Loucy (cell line): ENCODE measurements around the gene CIDEB.
A peak's percentile ranks its signal among the peaks of the same experiment; 100 is the strongest.

Experiments used
- H2AFZ ChIP-seq: fragments of 200-600 bp; sonication (generic); 2 replicates; pipeline ENCODE4 v1.6.0; 2016; ENCODE audit warnings: antibody characterized with exemption, mild to moderate bottlenecking, low read length, moderate library complexity
- H3F3A ChIP-seq: fragments of 200-600 bp; 2 replicates; pipeline ENCODE4 v1.6.0; 2016; ENCODE audit warnings: antibody characterized with exemption, low read depth, mild to moderate bottlenecking
- H3K27me3 ChIP-seq: fragments of 200-600 bp; sonication (generic); 2 replicates; pipeline ENCODE4 v1.6.1; 2014; ENCODE audit warnings: low read length, mild to moderate bottlenecking; ENCODE audit not compliant: insufficient read depth, poor library complexity, severe bottlenecking
- H3K36me3 ChIP-seq: fragments of 200-600 bp; sonication (generic); 2 replicates; pipeline ENCODE4 v1.6.1; 2016; ENCODE audit warnings: low read length; ENCODE audit not compliant: insufficient read depth
- H3K4me1 ChIP-seq: fragments of 200-600 bp; sonication (generic); 2 replicates; pipeline ENCODE4 v1.5.1; 2014; ENCODE audit warnings: low read length, mild to moderate bottlenecking; ENCODE audit not compliant: insufficient read depth, poor library complexity, severe bottlenecking
- H3K4me2 ChIP-seq: fragments of 200-600 bp; sonication (generic); 2 replicates; pipeline ENCODE4 v1.6.0; 2014; ENCODE audit warnings: antibody characterized with exemption, low read length, low read depth, mild to moderate bottlenecking; ENCODE audit not compliant: poor library complexity, severe bottlenecking
- H3K4me3 ChIP-seq: fragments of 200-600 bp; sonication (generic); 2 replicates; pipeline ENCODE4 v1.5.1; 2014; ENCODE audit warnings: low read length, mild to moderate bottlenecking, mixed read lengths; ENCODE audit not compliant: poor library complexity, severe bottlenecking
- H3K79me2 ChIP-seq: fragments of 200-600 bp; sonication (generic); 2 replicates; pipeline ENCODE4 v1.6.1; 2014; ENCODE audit warnings: low read length; ENCODE audit not compliant: insufficient read depth
- H3K9ac ChIP-seq: fragments of 200-600 bp; sonication (generic); 2 replicates; pipeline ENCODE4 v1.6.0; 2014; ENCODE audit warnings: mild to moderate bottlenecking, low read depth, low read length, moderate library complexity; ENCODE audit not compliant: poor library complexity, severe bottlenecking
- H3K9me2 ChIP-seq: fragments of 200-600 bp; sonication (generic); replicated peaks from 2 replicates; pipeline ENCODE4 v1.6.1; 2016; ENCODE audit warnings: low read depth, low read length, mixed read lengths
- H3K9me3 ChIP-seq: fragments of 200-600 bp; sonication (generic); 2 replicates; pipeline ENCODE4 v1.6.1; 2014; ENCODE audit warnings: mild to moderate bottlenecking, antibody characterized with exemption, low read length, low read depth; ENCODE audit not compliant: insufficient read depth
- H4K20me1 ChIP-seq: fragments of 200-600 bp; sonication (generic); 2 replicates; pipeline ENCODE4 v1.6.0; 2014; ENCODE audit warnings: antibody characterized with exemption, low read length, mild to moderate bottlenecking; ENCODE audit not compliant: insufficient read depth, poor library complexity, severe bottlenecking
- EZH2phosphoT487 ChIP-seq: fragments of 200-600 bp; IDR thresholded peaks from 2 replicates; pipeline ENCODE4 v1.6.1; 2018; ENCODE audit warnings: antibody characterized with exemption, mild to moderate bottlenecking, moderate library complexity, borderline replicate concordance
- TF ChIP-seq, protein P1 (sequence below): fragments of 200-600 bp; sonication (generic); conservative IDR thresholded peaks from 2 replicates; pipeline ENCODE4 v1.5.1; 2014; ENCODE audit warnings: mild to moderate bottlenecking, antibody characterized with exemption, low read length

Gene CIDEB

DNA sequence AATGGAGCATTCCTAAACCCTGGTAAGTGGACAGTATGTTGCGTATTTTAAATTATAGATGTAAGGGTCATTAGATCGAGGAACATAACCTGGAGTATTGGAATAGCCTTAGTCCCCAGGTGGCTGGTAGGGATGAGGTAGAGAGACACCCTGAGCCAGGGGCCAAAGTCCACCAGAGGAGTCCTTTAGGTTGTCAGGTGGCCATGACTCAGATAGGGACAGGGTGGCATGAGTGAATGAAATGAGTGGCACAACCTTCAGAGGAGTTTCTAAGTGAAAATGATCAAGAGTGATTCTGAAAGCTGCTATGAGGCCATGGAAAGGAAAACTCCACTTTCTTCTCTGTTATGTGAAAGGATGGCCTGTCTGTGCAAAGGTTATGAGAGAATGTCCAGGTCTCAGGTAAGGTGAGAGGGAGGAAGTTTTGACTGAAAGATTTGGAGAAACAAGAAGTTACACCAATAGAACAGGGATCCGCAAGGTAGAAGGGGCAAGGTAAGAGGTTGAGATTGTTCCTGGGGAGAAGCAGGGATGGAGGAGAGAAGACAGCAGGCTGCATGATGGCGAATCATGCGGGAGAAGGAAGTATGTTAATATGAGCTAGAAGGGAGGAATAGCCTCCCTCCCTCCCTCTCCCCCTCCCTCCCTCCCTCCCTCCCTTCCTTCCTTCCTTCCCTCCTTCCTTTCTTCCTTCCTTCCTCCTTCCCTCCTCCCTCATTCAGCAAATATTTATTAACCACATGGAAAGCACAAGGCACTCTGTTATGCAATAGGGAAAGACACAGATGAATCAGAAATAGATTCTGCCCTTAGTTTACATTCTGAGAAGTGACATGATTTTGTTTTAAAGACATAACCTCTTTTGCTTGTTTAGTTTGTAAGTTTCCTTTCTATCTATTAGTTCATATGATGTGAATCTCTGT is 46.0 kb upstream of the CIDEB start:
- Histone ChIP-seq H2AFZ (no peak overlapping the region), H3F3A (no peaks in the 10 kb centered on the region)
- no peak for TF ChIP-seq EZH2phosphoT487
- TF ChIP-seq, protein P1, sequence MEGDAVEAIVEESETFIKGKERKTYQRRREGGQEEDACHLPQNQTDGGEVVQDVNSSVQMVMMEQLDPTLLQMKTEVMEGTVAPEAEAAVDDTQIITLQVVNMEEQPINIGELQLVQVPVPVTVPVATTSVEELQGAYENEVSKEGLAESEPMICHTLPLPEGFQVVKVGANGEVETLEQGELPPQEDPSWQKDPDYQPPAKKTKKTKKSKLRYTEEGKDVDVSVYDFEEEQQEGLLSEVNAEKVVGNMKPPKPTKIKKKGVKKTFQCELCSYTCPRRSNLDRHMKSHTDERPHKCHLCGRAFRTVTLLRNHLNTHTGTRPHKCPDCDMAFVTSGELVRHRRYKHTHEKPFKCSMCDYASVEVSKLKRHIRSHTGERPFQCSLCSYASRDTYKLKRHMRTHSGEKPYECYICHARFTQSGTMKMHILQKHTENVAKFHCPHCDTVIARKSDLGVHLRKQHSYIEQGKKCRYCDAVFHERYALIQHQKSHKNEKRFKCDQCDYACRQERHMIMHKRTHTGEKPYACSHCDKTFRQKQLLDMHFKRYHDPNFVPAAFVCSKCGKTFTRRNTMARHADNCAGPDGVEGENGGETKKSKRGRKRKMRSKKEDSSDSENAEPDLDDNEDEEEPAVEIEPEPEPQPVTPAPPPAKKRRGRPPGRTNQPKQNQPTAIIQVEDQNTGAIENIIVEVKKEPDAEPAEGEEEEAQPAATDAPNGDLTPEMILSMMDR, result no peak

GRCh38 chr14:24351517-24351916 is 43.7 kb upstream of the CIDEB start:
- no peak overlapping the region for H3K9ac ChIP-seq
- H4K20me1 ChIP-seq, result no peaks in the 10 kb centered on the region
- no peaks in the 10 kb centered on the region for H3K79me2 ChIP-seq
- H3K4me3 ChIP-seq, result no peak overlapping the region
- no peaks in the 10 kb centered on the region for H3K9me3 ChIP-seq
- no peaks in the 10 kb centered on the region for H3K4me1 ChIP-seq
- H2AFZ ChIP-seq, result peak overlapping the region; percentile 14; the same call in 1 of the 2 replicates
- TF ChIP-seq, protein P1, result 0 out of 2 replicates have a peak, but pooled peaks have one; percentile 23
- no peak for TF ChIP-seq EZH2phosphoT487
- no peak overlapping the region for H3K4me2 ChIP-seq
- no peaks in the 10 kb centered on the region for H3K9me2 ChIP-seq
- H3K36me3 ChIP-seq, result no peaks in the 10 kb centered on the region
- H3K27me3 ChIP-seq, result no peaks in the 10 kb centered on the region
- no peaks in the 10 kb centered on the region for H3F3A ChIP-seq

More for the DNA sequence above, 46.0 kb upstream of the CIDEB start:
- Histone ChIP-seq H3K9ac (no peak overlapping the region), H3K4me1 (no peaks in the 10 kb centered on the region), H3K36me3 (no peaks in the 10 kb centered on the region), H3K27me3 (no peaks in the 10 kb centered on the region), H3K4me2 (no peak overlapping the region), H3K9me2 (no peaks in the 10 kb centered on the region), H4K20me1 (no peaks in the 10 kb centered on the region), H3K9me3 (no peaks in the 10 kb centered on the region), H3K79me2 (no peaks in the 10 kb centered on the region), H3K4me3 (no peak overlapping the region)

- TF ChIP-seq, protein P1, result no peak
- no peak for TF ChIP-seq EZH2phosphoT487
- no peak overlapping the region for H3K9ac ChIP-seq
- no peaks in the 10 kb centered on the region for H3K4me1 ChIP-seq
- no peaks in the 10 kb centered on the region for H4K20me1 ChIP-seq
- no peaks in the 10 kb centered on the region for H3K9me3 ChIP-seq
- H3K9me2 ChIP-seq, result no peaks in the 10 kb centered on the region
- 0 out of 2 replicates have a peak overlapping the region, but pooled peaks have one; percentile 12 for H2AFZ ChIP-seq
- H3K36me3 ChIP-seq, result no peaks in the 10 kb centered on the region
- no peak overlapping the region for H3K4me3 ChIP-seq
- no peak overlapping the region for H3K4me2 ChIP-seq
- H3K27me3 ChIP-seq, result no peaks in the 10 kb centered on the region
- no peaks in the 10 kb centered on the region for H3F3A ChIP-seq
- no peaks in the 10 kb centered on the region for H3K79me2 ChIP-seq
These were observed 42.0 kb upstream of the CIDEB start for GRCh38 chr14:24349742-24350141.
